Caco-2 (cell line): ENCODE measurements around the gene NUP62. TPM values are rescaled to one million over a fixed set of nuclear protein-coding genes. Genes with fewer than 3 reads are reported as not detected.
"Not testable (repeated sequence)": the region's sequence is repeated elsewhere in the genome, so short reads cannot be mapped to it uniquely, and the experiment has no call there.

Experiments used
- BruUV-seq: library from RNA; stranded (reverse); fragments of 400-500 nt; replicated peaks from 2 replicates; lab custom pipeline; 2021; lab: Mats Ljungman, UMichigan
- CTCF ChIA-PET: fragments of 300-600 bp; sonication (Branson Sonifier 250); formaldehyde crosslinking; loops from one replicate; lab custom pipeline; 2022; ENCODE audit warnings: antibody characterized with exemption; lab: Charles Lee
- POLR2A ChIA-PET: fragments of 300-600 bp; sonication (Branson Sonifier 250); formaldehyde crosslinking; loops from one replicate; lab custom pipeline; 2022; ENCODE audit warnings: antibody characterized with exemption; lab: Charles Lee
- DNase-seq, 2 experiments: peaks; one replicate each; pipeline versions ENCODE4 v3.0.0 to v3.0.0-alpha.2; 2020 to 2022
- H3K27me3 ChIP-seq: replicated peaks from 2 replicates; pipeline ENCODE4 v1.6.0; 2011; ENCODE audit warnings: low read length; ENCODE audit not compliant: control insufficient read depth, insufficient read depth
- H3K36me3 ChIP-seq: 2 replicates; pipeline ENCODE4 v1.5.1; 2011; ENCODE audit warnings: low read length; ENCODE audit not compliant: control insufficient read depth, insufficient read depth
- H3K4me1 ChIP-seq: fragments of 250-450 bp; sonication (Bioruptor Pico); 2 replicates; pipeline ENCODE4 v1.5.1; 2020; ENCODE audit warnings: mild to moderate bottlenecking
- H3K4me3 ChIP-seq: 2 replicates; pipeline ENCODE4 v1.5.1; 2011; ENCODE audit warnings: low read depth, mild to moderate bottlenecking, control low read depth, low read length
- H3K9me3 ChIP-seq: fragments of 250-450 bp; sonication (Bioruptor Pico); 2 replicates; pipeline ENCODE4 v1.5.1; 2020; ENCODE audit warnings: mild to moderate bottlenecking, moderate library complexity
- H3K27ac Mint-ChIP-seq: one replicate; pipeline ENCODE4 v1.8.0; 2022; ENCODE audit warnings: mixed read lengths; ENCODE audit not compliant: unreplicated experiment
- H3K27me3 Mint-ChIP-seq: one replicate; pipeline ENCODE4 v1.8.0; 2022; ENCODE audit warnings: mixed read lengths; ENCODE audit not compliant: insufficient read depth, unreplicated experiment
- H3K36me3 Mint-ChIP-seq: one replicate; pipeline ENCODE4 v1.8.0; 2022; ENCODE audit warnings: mild to moderate bottlenecking, mixed read lengths; ENCODE audit not compliant: insufficient read depth, unreplicated experiment
- H3K4me1 Mint-ChIP-seq: one replicate; pipeline ENCODE4 v1.8.0; 2022; ENCODE audit warnings: low read depth, mixed read lengths; ENCODE audit not compliant: unreplicated experiment
- H3K4me3 Mint-ChIP-seq: one replicate; pipeline ENCODE4 v1.8.0; 2022; ENCODE audit warnings: mild to moderate bottlenecking, moderate library complexity, mixed read lengths; ENCODE audit not compliant: unreplicated experiment
- H3K9me3 Mint-ChIP-seq: one replicate; pipeline ENCODE4 v1.8.0; 2022; ENCODE audit warnings: mixed read lengths; ENCODE audit not compliant: unreplicated experiment
- CTCF ChIP-seq, 2 experiments: fragments of 200-600 bp in 1 of 2; IDR thresholded peaks; 1 replicate in 1 of 2; 2 replicates in 1 of 2; pipeline versions ENCODE4 v1.5.1 to v1.8.0; 2011 to 2022; ENCODE audit warnings: antibody characterized with exemption in 1 of 2, control low read depth in 1 of 2, inconsistent platforms in 1 of 2, low read depth in 1 of 2, low read length in 1 of 2, mild to moderate bottlenecking in 1 of 2, moderate library complexity in 1 of 2; ENCODE audit not compliant: insufficient read depth in 1 of 2, severe bottlenecking in 1 of 2, unreplicated experiment in 1 of 2
- intact Hi-C: fragments of 100-400 bp; cut with micrococcal nuclease; formaldehyde crosslinking; loops from one replicate; pipeline ENCODE4 v1.10.0; 2022; ENCODE audit not compliant: unreplicated experiment
- total RNA-seq: library from RNA; stranded (reverse); gene quantifications from 2 replicates; pipeline ENCODE4 v1.2.3, GENCODE V29; 2022

The NUP62 gene
- total RNA-seq, 1 experiment from 2014 or later, result 116 TPM

GRCh38 chr19:49968279-49968922 is 39.1 kb upstream of the NUP62 start:
- Histone ChIP-seq H3K9me3 (peaks cover 2% of the 10 kb centered on the region; the same call in 1 of the 2 replicates), H3K36me3 (no peaks in the 10 kb centered on the region), H3K27me3 (no peaks in the 10 kb centered on the region; the same call in 1 of the 2 replicates), H3K4me3 (no peak overlapping the region), H3K4me1 (no peaks in the 10 kb centered on the region)
- no peaks in the 10 kb centered on the region for H3K4me1 Mint-ChIP-seq
- H3K36me3 Mint-ChIP-seq, result no peaks in the 10 kb centered on the region
- no peak overlapping the region for H3K4me3 Mint-ChIP-seq
- peaks cover 2% of the 10 kb centered on the region for H3K27me3 Mint-ChIP-seq
- H3K9me3 Mint-ChIP-seq, result no peaks in the 10 kb centered on the region
- CTCF ChIA-PET, result no interaction called here
- no peak for DNase-seq
- no TSS peak for BruUV-seq
- no peak for TF ChIP-seq CTCF (IDR thresholded peaks at IDR 0.05; ENCODE audit: insufficient read depth in 1 of 2, low read depth in 1 of 2, low read length in 1 of 2, severe bottlenecking in 1 of 2, unreplicated experiment in 1 of 2)
- POLR2A ChIA-PET, result no interaction called here
- H3K27ac Mint-ChIP-seq, result no peak overlapping the region
- intact Hi-C loops, result no loop called here

GRCh38 chr19:49960980-49961379 is 31.7 kb upstream of the NUP62 start, which contains the start of gene SIGLEC11:
SIGLEC11 (minus strand) TSS chr19:49961172; CDS start chr19:49961081, 91 bp downstream.
- intact Hi-C loops, H3K27me3 Mint-ChIP-seq, H3K36me3 Mint-ChIP-seq, CTCF ChIA-PET, H3K4me1 ChIP-seq, DNase-seq, POLR2A ChIA-PET, H3K9me3 ChIP-seq, H3K9me3 Mint-ChIP-seq, BruUV-seq, H3K4me3 Mint-ChIP-seq, H3K27me3 ChIP-seq, H3K27ac Mint-ChIP-seq, H3K36me3 ChIP-seq, H3K4me3 ChIP-seq, H3K4me1 Mint-ChIP-seq: not testable (repeated sequence)

DNA sequence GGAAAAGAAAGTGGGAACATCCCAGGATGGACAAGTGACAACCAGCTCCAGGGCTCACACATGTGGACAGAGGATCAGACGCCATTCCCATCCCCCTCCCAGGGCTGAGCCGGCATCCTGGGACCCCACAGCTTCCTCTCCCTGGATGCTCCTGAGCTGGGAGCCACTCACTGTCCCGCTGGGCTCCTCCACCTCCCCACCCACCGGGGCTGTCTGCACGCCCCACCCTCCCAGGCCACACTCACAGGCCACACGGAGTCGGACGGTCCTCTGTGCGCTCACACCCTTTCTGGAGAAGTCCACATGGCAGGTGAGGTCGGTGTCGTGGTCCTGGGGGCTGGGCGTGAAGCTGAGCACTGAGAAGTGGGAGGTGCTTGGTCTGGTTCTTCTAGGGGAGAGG is 30.6 kb upstream of the NUP62 start:
- H3K36me3 Mint-ChIP-seq, H3K4me3 ChIP-seq, H3K27me3 Mint-ChIP-seq, POLR2A ChIA-PET, H3K36me3 ChIP-seq, H3K4me1 Mint-ChIP-seq, H3K4me1 ChIP-seq, DNase-seq, BruUV-seq, H3K9me3 Mint-ChIP-seq, H3K27ac Mint-ChIP-seq, intact Hi-C loops, H3K27me3 ChIP-seq, H3K4me3 Mint-ChIP-seq, CTCF ChIA-PET, H3K9me3 ChIP-seq: not testable (repeated sequence)

DNA sequence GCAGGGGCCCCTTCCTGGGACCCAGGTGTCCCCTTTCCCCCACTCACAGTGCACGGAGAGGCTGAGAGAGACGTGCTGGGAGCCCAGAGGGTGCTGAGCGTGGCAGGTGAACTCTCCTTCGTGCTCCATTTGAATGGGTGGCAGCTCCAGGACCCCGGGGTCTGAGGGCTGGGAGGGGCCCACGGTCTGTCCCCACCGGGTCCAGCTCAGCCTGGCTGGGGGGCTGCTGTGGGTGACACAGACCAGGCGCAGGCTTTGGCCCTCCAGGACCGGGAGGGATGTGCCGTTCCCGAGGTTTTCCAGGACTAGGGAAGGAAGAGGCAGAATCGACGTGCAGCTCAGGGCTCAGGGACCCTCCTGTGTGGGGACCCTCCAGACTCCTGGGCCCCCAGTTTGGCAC is 29.3 kb upstream of the NUP62 start:
- CTCF ChIA-PET, H3K27me3 ChIP-seq, H3K9me3 ChIP-seq, POLR2A ChIA-PET, H3K27ac Mint-ChIP-seq, H3K4me1 Mint-ChIP-seq, H3K4me3 Mint-ChIP-seq, H3K9me3 Mint-ChIP-seq, H3K4me3 ChIP-seq, H3K4me1 ChIP-seq, DNase-seq, BruUV-seq, intact Hi-C loops, H3K36me3 ChIP-seq, H3K36me3 Mint-ChIP-seq, H3K27me3 Mint-ChIP-seq: not testable (repeated sequence)

DNA sequence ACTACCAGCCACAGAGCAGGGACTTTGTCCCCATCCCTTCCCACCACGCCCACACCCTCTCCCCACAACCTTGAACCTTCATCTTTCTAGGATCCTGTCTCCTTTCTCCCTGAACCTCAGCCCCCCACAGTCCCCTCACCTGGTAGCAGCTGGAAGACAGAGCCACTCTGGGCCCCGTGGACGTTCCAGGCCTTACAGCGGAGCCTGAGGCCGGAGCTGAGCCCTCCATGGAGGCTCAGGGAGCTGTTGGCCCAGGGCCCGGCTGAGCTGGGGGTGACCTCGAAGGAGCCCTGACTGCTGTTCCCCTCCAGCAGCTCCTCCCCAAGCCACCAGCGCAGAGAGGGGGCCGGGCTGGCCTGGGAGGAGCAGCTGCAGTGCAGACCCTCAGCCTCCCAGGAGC is 28.8 kb upstream of the NUP62 start:
- DNase-seq, CTCF ChIA-PET, H3K4me3 ChIP-seq, POLR2A ChIA-PET, H3K27me3 Mint-ChIP-seq, H3K36me3 Mint-ChIP-seq, H3K4me1 Mint-ChIP-seq, H3K4me3 Mint-ChIP-seq, H3K27me3 ChIP-seq, H3K36me3 ChIP-seq, intact Hi-C loops, H3K27ac Mint-ChIP-seq, H3K4me1 ChIP-seq, H3K9me3 Mint-ChIP-seq, BruUV-seq, H3K9me3 ChIP-seq: not testable (repeated sequence)
